Tibial nerve (tissue), 4 donors: ENCODE data around the gene RCN2. TPM values are rescaled to one million over a fixed set of nuclear protein-coding genes. Genes with fewer than 3 reads are reported as not detected.

ENCODE experiments used
- DNase-seq, 2 donors: peaks; one replicate each; pipeline ENCODE4 v3.0.0-alpha.2; 2019; ENCODE audit warnings: low spot score in 2 of 2
- H3K27ac ChIP-seq, 4 donors: fragments of 200-600 bp; sonication (generic) in 3 of 4; one replicate each; pipeline ENCODE4 v1.5.1; 2017 to 2019; ENCODE audit warnings: mild to moderate bottlenecking in 1 of 4
- H3K27me3 ChIP-seq, 2 donors: fragments of 200-600 bp; sonication (generic) in 1 of 2; one replicate each; pipeline versions ENCODE4 v1.5.1 to v1.6.0; 2017 to 2019
- H3K36me3 ChIP-seq, 3 donors: fragments of 200-600 bp; sonication (generic); one replicate each; pipeline ENCODE4 v1.5.1; 2018 to 2019
- H3K4me1 ChIP-seq, 4 donors: fragments of 200-600 bp; sonication (generic) in 3 of 4; one replicate each; pipeline ENCODE4 v1.5.1; 2017 to 2019
- H3K4me3 ChIP-seq, 4 donors: fragments of 200-600 bp; sonication (generic) in 3 of 4; one replicate each; pipeline ENCODE4 v1.5.1; 2017 to 2019; ENCODE audit warnings: mild to moderate bottlenecking in 1 of 4, moderate library complexity in 1 of 4
- H3K9me3 ChIP-seq, 4 donors: fragments of 200-600 bp; sonication (generic) in 3 of 4; one replicate each; pipeline ENCODE4 v1.5.1; 2017 to 2019
- EP300 ChIP-seq, 2 donors: sonication (generic); formaldehyde crosslinking; IDR thresholded peaks; one replicate each; pipeline ENCODE4 v1.6.1; 2017; ENCODE audit warnings: antibody characterized with exemption in 2 of 2, mild to moderate bottlenecking in 1 of 2
- POLR2A ChIP-seq, 2 donors: fragments of 450-650 bp; IDR thresholded peaks; one replicate each; pipeline ENCODE4 v1.6.1; 2017; ENCODE audit warnings: antibody characterized with exemption in 2 of 2, mild to moderate bottlenecking in 2 of 2, moderate library complexity in 2 of 2
- WGBS, 2 donors: methylation state at CpG; one replicate each; pipeline ENCODE4 v1.1.5; 2018; 5-methylcytosine and 5-hydroxymethylcytosine counted together
- total RNA-seq, 4 donors: library from RNA; depleted of rRNA; stranded (reverse); fragments of >200 nt; gene quantifications; one replicate each; pipeline ENCODE4 v1.1.0, GENCODE V29; 2016
- TF ChIP-seq, protein P1 (sequence below), 5 experiments: fragments of 200-600 bp in 3 of 5; fragments of 450-650 bp in 2 of 5; sonication (generic) in 3 of 5; IDR thresholded peaks; one replicate each; pipeline ENCODE4 v1.5.1; 2016 to 2019; ENCODE audit warnings: antibody characterized with exemption in 5 of 5, mild to moderate bottlenecking in 3 of 5, moderate library complexity in 2 of 5

RCN2 gene
- total RNA-seq, 4 donors from 2014 or later, result 29.7 to 59.7 (median 43.8) TPM

GRCh38 chr15:76991741-76992645, 60.4 kb downstream of the RCN2 start:
- Histone ChIP-seq H3K27ac (no peak overlapping the region), H3K4me1 (peaks cover 0 to 34% (median 10%) of the 10 kb centered on the region in 4 donors), H3K27me3 (no peaks in the 10 kb centered on the region), H3K9me3 (no peaks in the 10 kb centered on the region), H3K36me3 (no peaks in the 10 kb centered on the region), H3K4me3 (no peak overlapping the region)
- 76 to 84% methylated on average over 9 of the region's 9 CpGs for WGBS, 2 donors
- TF ChIP-seq POLR2A (IDR thresholded peaks at IDR 0.05) (no peak), EP300 (IDR thresholded peaks at IDR 0.05) (no peak)
- TF ChIP-seq, protein P1, sequence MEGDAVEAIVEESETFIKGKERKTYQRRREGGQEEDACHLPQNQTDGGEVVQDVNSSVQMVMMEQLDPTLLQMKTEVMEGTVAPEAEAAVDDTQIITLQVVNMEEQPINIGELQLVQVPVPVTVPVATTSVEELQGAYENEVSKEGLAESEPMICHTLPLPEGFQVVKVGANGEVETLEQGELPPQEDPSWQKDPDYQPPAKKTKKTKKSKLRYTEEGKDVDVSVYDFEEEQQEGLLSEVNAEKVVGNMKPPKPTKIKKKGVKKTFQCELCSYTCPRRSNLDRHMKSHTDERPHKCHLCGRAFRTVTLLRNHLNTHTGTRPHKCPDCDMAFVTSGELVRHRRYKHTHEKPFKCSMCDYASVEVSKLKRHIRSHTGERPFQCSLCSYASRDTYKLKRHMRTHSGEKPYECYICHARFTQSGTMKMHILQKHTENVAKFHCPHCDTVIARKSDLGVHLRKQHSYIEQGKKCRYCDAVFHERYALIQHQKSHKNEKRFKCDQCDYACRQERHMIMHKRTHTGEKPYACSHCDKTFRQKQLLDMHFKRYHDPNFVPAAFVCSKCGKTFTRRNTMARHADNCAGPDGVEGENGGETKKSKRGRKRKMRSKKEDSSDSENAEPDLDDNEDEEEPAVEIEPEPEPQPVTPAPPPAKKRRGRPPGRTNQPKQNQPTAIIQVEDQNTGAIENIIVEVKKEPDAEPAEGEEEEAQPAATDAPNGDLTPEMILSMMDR (IDR thresholded peaks at IDR 0.05), result no peak
- DNase-seq, result peak in 1 of 2 donors; percentile 38

- DNase-seq, result no peak
- Histone ChIP-seq H3K4me1 (peaks cover 0 to 35% (median 10%) of the 10 kb centered on the region in 4 donors), H3K36me3 (no peaks in the 10 kb centered on the region), H3K27ac (no peak overlapping the region), H3K4me3 (no peak overlapping the region), H3K9me3 (no peaks in the 10 kb centered on the region), H3K27me3 (no peaks in the 10 kb centered on the region)
- WGBS, 2 donors, result 80% methylated on average over 6 of the region's 6 CpGs
- no peak for TF ChIP-seq POLR2A (IDR thresholded peaks at IDR 0.05)
- TF ChIP-seq, protein P1 (IDR thresholded peaks at IDR 0.05), result no peak
- TF ChIP-seq EP300 (IDR thresholded peaks at IDR 0.05), result no peak
Observed at GRCh38 chr15:76993114-76993725, 61.7 kb downstream of the RCN2 start.

DNA sequence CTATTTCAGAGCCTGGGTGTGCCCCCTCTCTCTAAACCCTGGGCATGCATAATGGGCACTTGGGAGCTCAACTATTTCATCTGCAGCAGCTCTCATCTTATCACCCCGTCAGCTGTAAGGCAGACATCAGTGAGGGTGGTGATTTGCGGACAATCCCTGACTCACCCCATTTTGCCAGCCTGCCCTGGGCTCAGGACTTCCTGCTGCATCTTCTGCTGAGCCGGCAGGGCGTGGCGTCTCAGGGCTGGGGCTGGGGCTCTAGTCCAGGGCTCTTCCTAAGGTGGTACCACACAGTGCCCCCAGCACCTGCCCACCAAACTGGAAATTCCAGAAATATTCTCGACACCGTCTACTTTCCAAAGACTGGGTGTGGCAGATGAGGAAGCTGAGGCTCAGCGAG, 62.5 kb downstream of the RCN2 start:
- no peaks in the 10 kb centered on the region for H3K27me3 ChIP-seq
- no peak for TF ChIP-seq POLR2A (IDR thresholded peaks at IDR 0.05)
- TF ChIP-seq EP300 (IDR thresholded peaks at IDR 0.05), result no peak
- TF ChIP-seq, protein P1 (IDR thresholded peaks at IDR 0.05), result no peak
- H3K9me3 ChIP-seq, result no peaks in the 10 kb centered on the region
- H3K4me1 ChIP-seq, result peaks cover 0 to 27% (median 7%) of the 10 kb centered on the region in 4 donors
- no peak overlapping the region for H3K4me3 ChIP-seq
- no peak for DNase-seq
- 81 to 93% methylated on average over 5 to 7 of the region's 8 CpGs for WGBS, 2 donors
- no peaks in the 10 kb centered on the region for H3K36me3 ChIP-seq
- H3K27ac ChIP-seq, result no peak overlapping the region

DNA sequence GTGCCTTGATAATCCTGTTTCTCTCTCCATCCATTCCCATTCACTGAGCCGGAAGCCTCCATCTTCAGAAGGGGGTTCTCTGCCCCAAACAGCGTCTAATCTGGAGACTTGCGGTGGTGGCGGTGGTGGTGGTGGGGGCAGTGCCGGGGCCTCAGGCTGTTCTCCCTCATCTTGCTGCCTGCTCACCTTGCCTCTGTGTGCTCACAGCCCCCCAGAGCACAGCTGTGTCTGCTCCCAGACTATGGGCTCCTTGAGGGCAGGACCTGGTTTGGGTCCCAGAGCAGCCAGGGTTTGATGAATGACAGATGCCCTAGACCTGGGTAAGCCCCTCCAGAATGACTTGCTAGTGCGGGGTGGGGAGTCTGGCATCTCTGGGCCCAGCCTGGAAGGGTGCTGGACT, 62.9 kb downstream of the RCN2 start:
- Histone ChIP-seq H3K9me3 (no peaks in the 10 kb centered on the region), H3K27ac (peak overlapping the region in 2 of 4 donors; percentile 63 to 83), H3K4me3 (peak overlapping the region in 1 of 4 donors; percentile 42), H3K27me3 (no peaks in the 10 kb centered on the region), H3K36me3 (no peaks in the 10 kb centered on the region), H3K4me1 (peaks cover 0 to 23% (median 7%) of the 10 kb centered on the region in 4 donors)
- 92 to 95% methylated on average over 6 of the region's 6 CpGs for WGBS, 2 donors
- no peak for DNase-seq
- TF ChIP-seq, protein P1 (IDR thresholded peaks at IDR 0.05), result no peak
- no peak for TF ChIP-seq POLR2A (IDR thresholded peaks at IDR 0.05)
- TF ChIP-seq EP300 (IDR thresholded peaks at IDR 0.05), result no peak
